ENCODE measurements around the gene PEF1. TPM values are rescaled to one million over a fixed set of nuclear protein-coding genes. Genes with fewer than 3 reads are reported as not detected.
A peak's percentile ranks its signal among the peaks of the same experiment; 100 is the strongest.

The PEF1 gene
- polyA plus RNA-seq, 3 donors: 36.6 to 81.7 (median 70.7) TPM

- peaks cover 10% of the 10 kb centered on the region for H3K4me1 Mint-ChIP-seq
- Histone ChIP-seq H3K9ac (ENCODE audit: insufficient read depth, low read length, poor library complexity, severe bottlenecking) (no peak overlapping the region), H3K27ac (ENCODE audit: low read depth in 1 of 2, low read length in 2 of 2) (no peak overlapping the region), H3K9me3 (replicated peaks in 1 of 2; ENCODE audit: control insufficient read depth in 1 of 2, insufficient read depth in 1 of 2, low read length in 2 of 2) (no peaks in the 10 kb centered on the region), H3K27me3 (ENCODE audit: control insufficient read depth in 2 of 2, insufficient read depth in 2 of 2, low read length in 2 of 2) (peaks cover 0 to 18% of the 10 kb centered on the region in 2 donors), H3K4me1 (ENCODE audit: control insufficient read depth in 1 of 2, insufficient read depth in 2 of 2, low read length in 2 of 2) (peaks cover 0 to 9% of the 10 kb centered on the region in 2 donors), H3K36me3 (replicated peaks in 1 of 2; ENCODE audit: control insufficient read depth in 1 of 2, insufficient read depth in 2 of 2, low read length in 2 of 2) (no peaks in the 10 kb centered on the region), H2AFZ (ENCODE audit: insufficient read depth, low read depth, low read length, poor library complexity, severe bottlenecking) (no peak overlapping the region), H3K79me2 (ENCODE audit: insufficient read depth, low read length) (no peaks in the 10 kb centered on the region), H4K20me1 (ENCODE audit: insufficient read depth, low read length) (no peaks in the 10 kb centered on the region), H3K4me2 (replicated peaks; ENCODE audit: extremely low read depth, low read length, poor library complexity, severe bottlenecking) (peak overlapping the region; percentile 22), H3K4me3 (replicated peaks in 1 of 3; ENCODE audit: low read depth in 2 of 3, low read length in 3 of 3) (no peak overlapping the region)
- WGBS (ENCODE audit: insufficient coverage): 57% methylated on average over 40 of the region's 47 CpGs
- H3K9me3 Mint-ChIP-seq: peaks cover 0 to 4% (median 0%) of the 10 kb centered on the region in 7 donors
- no peaks in the 10 kb centered on the region for H3K36me3 Mint-ChIP-seq
- peak overlapping the region in 1 of 7 donors; percentile 35 for H3K27ac Mint-ChIP-seq
- TF ChIP-seq CTCF (IDR thresholded peaks at IDR 0.05): no peak
- peaks cover 15 to 36% (median 24%) of the 10 kb centered on the region in 3 donors for H3K27me3 Mint-ChIP-seq (ENCODE audit: low read depth in 3 of 3)
- intact Hi-C loops (cut with micrococcal nuclease): no loop called here
- peak; percentile 20 to 36 (median 24) for DNase-seq
- H3K4me3 Mint-ChIP-seq: no peak overlapping the region
These were observed 58.0 kb downstream of the PEF1 start for GRCh38 chr1:31586376-31587327.

- no CpG with 5 or more reads among the region's 11 CpGs for WGBS (ENCODE audit: insufficient coverage)
- Histone ChIP-seq H4K20me1 (ENCODE audit: insufficient read depth, low read length) (no peaks in the 10 kb centered on the region), H3K4me3 (replicated peaks in 1 of 3; ENCODE audit: low read depth in 2 of 3, low read length in 3 of 3) (no peak overlapping the region), H3K27me3 (ENCODE audit: control insufficient read depth in 2 of 2, insufficient read depth in 2 of 2, low read length in 2 of 2) (peaks cover 0 to 18% of the 10 kb centered on the region in 2 donors), H3K9ac (ENCODE audit: insufficient read depth, low read length, poor library complexity, severe bottlenecking) (no peak overlapping the region), H3K4me1 (ENCODE audit: control insufficient read depth in 1 of 2, insufficient read depth in 2 of 2, low read length in 2 of 2) (peaks cover 0 to 9% of the 10 kb centered on the region in 2 donors), H3K9me3 (replicated peaks in 1 of 2; ENCODE audit: control insufficient read depth in 1 of 2, insufficient read depth in 1 of 2, low read length in 2 of 2) (no peaks in the 10 kb centered on the region), H3K4me2 (replicated peaks; ENCODE audit: extremely low read depth, low read length, poor library complexity, severe bottlenecking) (no peak overlapping the region), H3K79me2 (ENCODE audit: insufficient read depth, low read length) (no peaks in the 10 kb centered on the region), H3K36me3 (replicated peaks in 1 of 2; ENCODE audit: control insufficient read depth in 1 of 2, insufficient read depth in 2 of 2, low read length in 2 of 2) (no peaks in the 10 kb centered on the region), H3K27ac (ENCODE audit: low read depth in 1 of 2, low read length in 2 of 2) (no peak overlapping the region), H2AFZ (ENCODE audit: insufficient read depth, low read depth, low read length, poor library complexity, severe bottlenecking) (no peak overlapping the region)
- Mint-ChIP-seq H3K36me3 (no peaks in the 10 kb centered on the region), H3K9me3 (peaks cover 0 to 4% (median 0%) of the 10 kb centered on the region in 7 donors), H3K4me1 (peaks cover 10% of the 10 kb centered on the region), H3K27ac (peak overlapping the region in 1 of 7 donors; percentile 36), H3K27me3 (ENCODE audit: low read depth in 3 of 3) (peaks cover 15 to 33% (median 24%) of the 10 kb centered on the region in 3 donors), H3K4me3 (no peak overlapping the region)
- intact Hi-C loops (cut with micrococcal nuclease): no loop called here
- TF ChIP-seq CTCF (IDR thresholded peaks at IDR 0.05): no peak
- DNase-seq: no peak
These were observed 58.8 kb downstream of the PEF1 start for GRCh38 chr1:31585736-31586365.
